Upper lobe of left lung (tissue), 4 donors: Measurements from ENCODE around the gene LDAF1.

Experiments
- CTCF ChIP-seq, 6 experiments: fragments of 450-650 bp in 4 of 6; fragments of 200-600 bp in 2 of 6; sonication (generic) in 2 of 6; IDR thresholded peaks; one replicate each; pipeline ENCODE4 v1.5.1; 2016 to 2019; ENCODE audit warnings: antibody characterized with exemption in 6 of 6
- POLR2AphosphoS5 ChIP-seq, 2 donors: sonication (generic); formaldehyde crosslinking; IDR thresholded peaks; one replicate each; pipeline ENCODE4 v1.5.1; 2017; ENCODE audit warnings: antibody characterized with exemption in 2 of 2

- TF ChIP-seq CTCF (IDR thresholded peaks at IDR 0.05): no peak
- no peak for TF ChIP-seq POLR2AphosphoS5 (IDR thresholded peaks at IDR 0.05)
These were observed 27.3 kb downstream of the LDAF1 start for GRCh38 chr16:21185659-21186325.
